GM18858 (cell line): ENCODE data around the gene CERS6.

Source experiments
- ATAC-seq: cut with Tn5 transposase; IDR thresholded peaks from one replicate; pipeline ENCODE4 v1.9.1; 2021; ENCODE audit not compliant: unreplicated experiment

CERS6 gene

DNA sequence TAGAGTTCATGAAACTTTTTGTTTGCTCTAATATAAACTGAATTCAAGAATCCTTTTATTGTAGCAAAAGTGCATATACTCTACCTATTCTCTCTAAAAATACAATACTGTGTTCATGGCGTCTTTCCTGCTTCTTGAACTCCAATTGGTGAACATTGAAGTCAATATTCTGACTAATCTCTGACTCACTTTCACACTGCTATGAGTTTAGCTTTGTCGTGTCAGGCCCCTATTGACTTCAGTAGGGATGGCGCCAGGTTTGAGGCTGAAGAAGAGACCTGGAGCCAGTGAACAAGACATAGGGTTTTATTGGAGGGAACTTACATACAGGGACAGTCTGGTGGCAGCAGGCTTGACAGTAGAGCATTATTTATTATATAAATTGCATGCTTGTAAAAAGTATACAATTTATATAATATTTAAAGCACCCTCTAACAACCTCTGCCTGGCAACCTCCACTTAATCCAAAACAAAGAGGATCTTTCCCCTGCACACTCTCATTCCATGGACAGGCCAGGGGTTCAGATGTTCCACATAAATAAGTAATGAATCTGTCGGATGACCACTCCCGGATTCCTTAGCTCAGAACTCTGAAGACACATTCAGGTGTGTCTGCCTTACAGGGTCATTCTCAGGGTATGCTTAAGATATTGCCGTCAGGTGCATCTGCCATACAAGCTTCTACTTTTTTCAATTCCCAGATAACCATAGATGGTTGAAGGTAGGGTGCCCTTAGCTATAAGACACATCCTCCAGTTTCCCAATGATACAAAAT is 141.0 kb downstream of the CERS6 start:
- no peak for ATAC-seq

- no peak for ATAC-seq
These were observed 143.7 kb downstream of the CERS6 start for GRCh38 chr2:168599738-168600137.

DNA sequence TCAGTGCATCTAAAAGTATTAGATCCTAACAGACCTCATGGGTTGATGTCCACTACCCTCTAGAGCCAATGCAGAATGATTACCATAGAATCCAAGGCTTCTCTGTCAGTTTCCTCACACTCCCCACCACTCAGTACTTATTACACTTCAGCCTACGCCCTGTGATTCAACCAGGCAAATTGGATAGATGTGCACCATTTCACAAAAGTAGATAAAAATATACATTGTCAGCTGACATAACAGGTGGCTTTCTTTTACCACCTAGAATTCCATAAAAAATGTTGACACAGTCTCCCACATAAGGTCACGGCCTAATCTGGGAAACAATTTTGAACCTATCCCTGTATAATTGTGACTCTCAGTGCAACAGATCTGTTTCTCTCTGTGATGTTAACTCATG is 144.9 kb downstream of the CERS6 start:
- ATAC-seq: peak; percentile 3

GRCh38 chr2:168601741-168602140 is 145.7 kb downstream of the CERS6 start:
- peak; percentile 65 for ATAC-seq

DNA sequence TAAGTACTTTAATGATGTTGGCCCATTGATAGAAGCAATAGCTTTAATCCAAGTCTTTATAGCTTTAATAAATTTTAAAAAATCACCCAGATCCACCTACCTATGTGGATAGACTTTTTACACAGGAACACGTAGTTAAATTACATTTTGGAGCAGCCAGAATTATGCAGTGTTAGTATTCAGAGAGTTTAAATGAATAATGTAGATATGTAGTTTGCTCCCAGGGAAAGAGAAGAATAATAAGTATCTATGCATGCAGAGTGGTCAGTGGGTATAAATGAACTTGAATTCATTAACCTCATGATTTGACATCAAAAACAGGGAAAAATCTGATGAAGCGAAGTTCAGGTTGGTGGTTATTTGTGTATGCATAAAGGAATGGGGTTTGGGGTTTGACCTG is 146.3 kb downstream of the CERS6 start:
- no peak for ATAC-seq

- no peak for ATAC-seq
These were observed 146.9 kb downstream of the CERS6 start for GRCh38 chr2:168602846-168603401.

- no peak for ATAC-seq
These were observed 147.4 kb downstream of the CERS6 start for GRCh38 chr2:168603439-168603961.

- no peak for ATAC-seq
These were observed 148.2 kb downstream of the CERS6 start for GRCh38 chr2:168604252-168604651.

- ATAC-seq: no peak
These were observed 151.9 kb downstream of the CERS6 start for GRCh38 chr2:168607992-168608391.

DNA sequence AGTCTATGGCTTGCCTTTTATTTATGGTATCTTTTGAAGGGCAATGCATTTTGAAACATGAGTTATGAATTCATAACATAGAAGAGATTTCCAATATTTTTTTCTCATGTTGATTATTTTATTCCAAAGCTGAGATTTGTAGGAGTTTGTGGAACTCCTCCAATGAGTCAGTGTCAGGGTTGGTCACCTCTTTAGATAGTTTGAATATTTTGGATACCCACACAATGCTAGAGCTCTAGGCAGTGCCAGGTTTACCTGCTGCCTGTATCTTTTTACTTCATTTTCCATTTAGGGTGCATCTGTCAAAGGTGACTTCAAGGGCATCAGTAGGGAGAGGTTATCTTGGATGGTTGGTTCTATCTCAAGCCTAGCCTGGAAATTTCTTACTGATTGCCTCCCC is 152.7 kb downstream of the CERS6 start:
- ATAC-seq: no peak

DNA sequence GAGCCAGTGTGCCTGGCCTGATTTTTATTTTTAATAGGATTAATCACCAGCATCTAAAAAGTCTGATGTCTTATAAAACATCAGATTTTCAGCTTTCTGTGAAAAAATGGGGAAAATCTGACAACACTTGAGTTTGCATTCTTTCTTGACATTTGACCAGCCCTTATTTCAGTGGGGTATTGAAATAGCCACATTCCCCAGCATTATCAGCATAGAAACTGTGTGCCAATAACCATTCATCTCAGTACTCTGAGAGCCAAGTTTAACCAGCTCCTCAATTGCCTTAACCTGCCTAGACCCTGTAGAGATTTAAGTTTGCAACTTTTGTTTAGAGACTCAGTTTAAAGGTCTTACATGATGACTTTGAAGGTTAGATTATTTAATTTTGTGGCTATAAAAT is 155.0 kb downstream of the CERS6 start:
- no peak for ATAC-seq

GRCh38 chr2:168611896-168612650 is 156.0 kb downstream of the CERS6 start:
- ATAC-seq: no peak

GRCh38 chr2:168612719-168613118 is 156.6 kb downstream of the CERS6 start:
- ATAC-seq: no peak

- no peak for ATAC-seq
These were observed 157.5 kb downstream of the CERS6 start for GRCh38 chr2:168613551-168613950.

- no peak for ATAC-seq
These were observed 158.3 kb downstream of the CERS6 start for GRCh38 chr2:168614172-168615018.

GRCh38 chr2:168620554-168620953 is 164.5 kb downstream of the CERS6 start:
- no peak for ATAC-seq

- ATAC-seq: no peak
These were observed 166.5 kb downstream of the CERS6 start for GRCh38 chr2:168622559-168622958.

GRCh38 chr2:168624028-168624427 is 168.0 kb downstream of the CERS6 start:
- ATAC-seq: no peak

DNA sequence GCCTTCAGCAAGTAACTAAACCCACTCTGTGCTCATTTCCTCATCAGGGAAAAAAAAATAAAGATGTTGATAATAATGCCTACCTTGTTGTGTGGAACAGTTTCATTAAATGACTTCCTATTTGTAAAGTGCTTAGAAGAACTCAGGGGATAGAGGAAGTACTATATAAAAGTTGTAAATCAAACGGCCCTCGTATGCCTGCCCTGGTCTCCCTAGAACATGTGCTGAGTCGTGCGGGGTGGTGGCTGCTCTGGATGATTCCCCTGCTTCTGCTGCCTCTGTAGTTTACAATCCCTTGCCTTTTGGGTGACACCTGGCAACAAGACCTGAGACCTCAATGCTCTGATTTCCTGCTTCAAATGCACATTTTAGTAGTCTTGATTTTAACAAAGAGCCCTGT is 170.0 kb downstream of the CERS6 start:
- no peak for ATAC-seq

DNA sequence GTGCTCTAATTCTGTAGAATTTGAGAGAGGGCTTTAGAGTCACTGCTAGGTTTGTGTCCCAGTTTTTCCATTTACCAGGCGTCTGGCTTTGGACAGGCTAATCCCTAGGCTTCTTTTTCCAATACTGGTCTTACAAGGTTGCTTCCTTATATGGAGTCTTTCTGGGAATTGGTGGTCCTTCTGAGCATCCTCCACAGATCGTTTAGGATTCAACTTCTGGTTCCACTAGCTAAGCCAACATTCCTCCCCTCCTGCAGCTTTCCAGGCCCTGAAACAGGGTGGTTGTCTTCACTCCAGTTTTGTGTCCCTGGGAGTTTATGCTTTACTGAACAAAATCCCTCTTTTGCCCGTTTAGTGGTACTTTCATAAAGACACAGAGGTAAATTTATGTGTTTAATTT is 170.6 kb downstream of the CERS6 start:
- no peak for ATAC-seq

DNA sequence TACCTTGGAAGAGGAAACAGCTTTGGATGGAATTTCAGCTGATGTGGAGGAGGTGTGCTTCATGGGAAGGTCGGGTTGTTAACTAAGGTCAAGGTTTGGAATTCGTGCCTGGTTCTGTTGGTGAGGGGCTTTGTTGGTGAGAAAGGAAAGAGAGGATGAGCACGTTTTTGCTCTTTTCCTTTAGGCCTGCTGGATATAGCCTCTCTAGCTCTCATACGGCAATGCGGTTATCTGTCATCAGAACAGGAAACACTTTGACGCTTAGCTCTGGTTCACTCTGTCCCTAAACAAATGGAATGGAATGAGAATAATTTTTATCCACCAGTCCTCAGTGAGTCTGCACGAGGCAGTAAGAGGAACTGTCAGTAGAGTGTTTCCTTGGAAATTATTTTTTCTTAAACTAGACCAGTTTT is 176.6 kb downstream of the CERS6 start:
- ATAC-seq: no peak
